GM19351 (cell line): ENCODE data around the gene MALRD1.

ENCODE experiments used
- ATAC-seq: cut with Tn5 transposase; IDR thresholded peaks from one replicate; pipeline ENCODE4 v1.9.1; 2021; ENCODE audit warnings: mild to moderate bottlenecking, moderate library complexity; ENCODE audit not compliant: unreplicated experiment

MALRD1 gene

DNA sequence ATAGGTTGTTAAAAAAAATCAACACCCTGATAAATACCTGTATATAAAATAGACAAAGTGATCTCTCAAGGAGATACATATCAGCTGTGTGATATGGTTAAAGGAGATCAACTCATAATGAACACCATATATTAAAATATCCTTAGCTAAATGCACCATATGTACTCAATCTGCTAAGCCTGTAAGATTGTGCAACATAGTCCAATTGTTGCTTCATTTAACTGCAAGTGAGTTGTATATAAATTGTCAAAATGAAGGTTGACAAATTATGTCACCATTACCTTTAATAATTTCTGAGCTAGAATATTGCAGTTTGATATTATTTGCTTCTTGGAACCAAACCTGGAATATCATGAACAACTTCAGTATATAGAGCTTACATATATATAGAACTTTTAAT lies 283.7 kb downstream of the MALRD1 start:
- no peak for ATAC-seq

DNA sequence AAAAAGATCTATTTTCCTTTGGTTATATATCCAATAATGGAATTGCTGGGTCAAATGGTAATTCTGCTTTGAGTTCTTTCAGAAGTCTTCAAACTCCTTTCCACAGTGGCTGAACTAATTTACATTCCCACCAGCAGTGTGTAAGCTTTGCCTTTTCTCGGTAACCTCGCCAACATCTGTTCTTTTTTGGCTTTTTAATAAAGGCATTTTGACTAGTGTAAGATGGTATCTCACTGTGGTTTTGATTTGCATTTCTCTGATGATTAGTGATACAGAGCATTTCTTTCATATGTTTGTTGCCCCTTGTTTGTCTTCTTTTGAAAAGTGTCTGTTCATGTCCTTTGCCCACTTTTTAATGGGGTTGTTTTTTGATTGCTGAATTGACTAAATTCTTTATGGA lies 285.0 kb downstream of the MALRD1 start:
- no peak for ATAC-seq

DNA sequence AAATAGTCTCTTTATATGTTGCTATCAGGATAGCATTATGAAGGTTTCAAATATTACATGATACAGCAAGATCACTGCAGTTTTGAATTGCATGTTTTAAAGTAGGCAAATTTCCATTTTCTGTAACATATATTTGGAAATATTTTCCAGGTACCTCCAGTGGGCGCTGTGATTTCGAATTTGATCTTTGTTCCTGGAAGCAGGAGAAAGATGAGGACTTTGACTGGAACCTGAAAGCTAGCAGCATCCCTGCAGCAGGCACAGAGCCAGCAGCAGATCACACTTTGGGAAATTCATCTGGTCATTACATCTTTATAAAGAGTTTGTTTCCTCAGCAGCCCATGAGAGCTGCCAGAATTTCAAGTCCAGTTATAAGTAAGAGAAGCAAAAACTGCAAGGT lies 299.0 kb downstream of the MALRD1 start:
- no peak for ATAC-seq

DNA sequence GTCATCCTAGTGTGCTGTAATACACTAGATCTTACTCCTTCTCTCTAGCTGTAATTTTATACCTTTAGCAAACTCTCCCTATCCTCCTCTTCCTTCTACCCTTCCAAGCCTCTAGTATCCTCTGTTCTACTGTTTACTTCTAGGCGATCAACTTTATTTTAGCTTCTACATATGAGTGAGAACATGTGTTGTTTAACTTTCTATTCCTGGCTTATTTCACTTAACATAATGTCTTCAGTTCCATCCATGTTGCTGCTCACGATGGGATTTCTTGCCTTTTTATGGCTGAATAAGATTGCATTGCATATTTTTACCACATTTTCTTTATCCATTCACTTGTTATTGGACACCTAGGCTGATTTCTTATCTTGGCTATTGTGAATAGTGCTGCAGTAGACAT lies 318.6 kb downstream of the MALRD1 start:
- no peak for ATAC-seq

DNA sequence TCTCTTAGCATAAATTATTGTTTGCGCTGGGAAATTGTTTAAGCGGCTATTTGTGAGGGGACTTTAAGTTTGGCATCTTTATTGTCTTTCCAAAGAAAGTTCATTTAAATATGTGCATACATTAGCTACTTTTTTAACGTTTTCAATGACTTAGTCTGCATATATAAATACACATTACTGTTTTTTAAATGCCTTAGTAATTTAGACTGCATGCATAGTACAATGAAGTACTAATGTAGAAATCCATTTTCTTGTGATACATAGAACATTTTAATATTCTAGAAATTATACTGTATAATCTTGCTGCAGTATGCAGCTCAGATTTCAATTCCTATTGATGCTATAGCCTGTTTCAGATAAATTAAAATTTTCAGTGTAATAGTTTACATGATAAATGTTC lies 325.4 kb downstream of the MALRD1 start:
- no peak for ATAC-seq

DNA sequence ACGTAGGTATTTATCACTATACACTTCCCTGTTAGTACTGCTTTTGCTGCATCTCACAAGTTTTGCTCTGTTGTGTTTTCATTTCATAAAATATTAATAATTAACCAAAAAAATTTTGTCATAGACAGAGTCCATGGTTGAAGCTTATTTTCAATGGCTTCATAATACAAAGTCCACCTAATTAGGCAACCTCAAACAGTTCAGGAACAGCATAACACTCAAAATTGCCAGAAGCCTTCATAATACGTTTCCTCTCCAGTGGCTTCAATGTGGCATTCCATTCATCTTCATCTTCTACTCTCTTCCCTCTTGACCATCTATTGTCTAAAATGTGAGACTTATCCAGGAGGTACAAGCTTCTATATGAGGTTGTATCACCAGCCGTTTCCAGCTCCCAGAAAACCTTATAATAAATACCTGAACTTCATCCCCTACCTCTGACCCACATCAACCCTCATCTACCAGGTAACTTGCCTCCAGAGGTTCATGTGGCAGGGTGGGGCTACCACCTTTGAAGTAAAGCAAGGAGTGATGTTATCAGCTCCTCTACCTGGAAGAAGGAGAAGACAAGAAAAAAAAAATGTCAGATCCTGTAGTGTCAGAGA lies 337.3 kb downstream of the MALRD1 start:
- ATAC-seq: no peak

DNA sequence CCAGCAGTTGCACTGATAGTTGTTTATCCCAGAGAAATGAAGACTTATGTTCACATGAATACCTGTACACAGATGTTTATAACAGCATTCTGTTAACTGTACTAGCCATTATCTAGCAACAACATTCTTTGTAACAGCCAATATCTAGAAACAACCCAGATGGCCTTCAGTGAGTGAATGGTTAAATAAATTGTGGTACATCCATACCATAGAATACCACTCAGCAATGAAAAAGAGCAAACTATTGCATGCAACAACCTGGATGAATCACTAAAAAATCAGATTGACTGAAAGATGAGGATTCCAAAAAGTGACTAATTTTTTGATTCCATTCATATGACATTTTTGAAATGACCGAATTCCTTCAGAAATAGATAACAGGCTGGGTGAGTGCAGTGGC lies 360.3 kb downstream of the MALRD1 start:
- ATAC-seq: no peak

DNA sequence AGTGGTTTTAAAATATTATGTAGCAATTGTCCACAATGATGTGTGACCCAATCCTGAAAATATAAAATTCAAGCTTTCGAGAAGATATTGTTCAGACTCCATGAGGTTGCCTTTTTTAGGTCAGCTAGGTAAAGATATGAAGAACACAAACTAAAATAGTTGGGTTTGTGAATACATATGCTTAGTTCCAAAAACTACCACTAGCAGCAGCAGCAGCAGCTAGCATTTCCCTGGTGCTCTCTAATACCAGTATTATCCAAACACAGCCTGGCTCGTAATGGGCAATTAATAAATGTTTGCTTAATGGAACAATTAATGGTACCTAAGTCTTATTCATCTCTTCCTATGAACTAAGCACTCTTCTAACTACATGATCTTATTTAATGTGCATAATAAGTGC lies 362.5 kb downstream of the MALRD1 start:
- ATAC-seq: no peak

DNA sequence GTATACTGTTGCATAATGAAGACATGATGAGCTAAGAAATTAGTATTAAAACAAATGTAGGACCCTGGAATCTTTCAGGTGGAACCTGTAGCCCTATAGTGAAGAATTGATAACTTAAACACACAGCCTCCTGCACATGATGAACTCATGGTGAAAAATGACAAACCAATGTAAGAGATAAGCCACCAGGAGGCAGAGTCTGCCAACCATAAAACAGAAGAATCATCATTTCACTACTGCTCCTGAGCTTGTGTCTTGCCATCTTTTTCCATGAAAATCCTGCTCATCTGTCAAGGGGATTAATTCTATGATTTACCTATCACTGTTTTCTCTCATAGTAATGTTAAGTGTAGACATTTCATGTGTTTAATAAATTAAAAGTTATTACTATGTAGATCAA lies 363.9 kb downstream of the MALRD1 start:
- ATAC-seq: no peak

DNA sequence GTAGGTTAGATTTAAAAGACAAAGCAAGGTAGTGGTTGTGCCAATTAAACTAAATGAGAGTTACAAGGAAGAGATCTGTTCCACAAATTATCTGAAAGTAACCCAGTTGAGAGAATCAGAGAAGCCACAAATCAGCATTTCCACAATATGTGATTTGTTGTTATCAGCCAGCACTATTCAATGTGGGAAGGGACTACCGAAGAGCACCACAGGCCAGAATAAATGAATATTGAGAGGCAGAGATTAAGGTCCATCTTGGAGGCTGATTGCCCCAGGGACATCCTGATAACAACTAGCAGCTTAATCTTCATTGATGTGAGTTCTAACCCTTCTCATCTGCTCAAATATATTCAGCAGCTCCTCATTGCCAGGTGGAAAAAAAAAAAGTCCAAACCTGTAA lies 367.6 kb downstream of the MALRD1 start:
- no peak for ATAC-seq

DNA sequence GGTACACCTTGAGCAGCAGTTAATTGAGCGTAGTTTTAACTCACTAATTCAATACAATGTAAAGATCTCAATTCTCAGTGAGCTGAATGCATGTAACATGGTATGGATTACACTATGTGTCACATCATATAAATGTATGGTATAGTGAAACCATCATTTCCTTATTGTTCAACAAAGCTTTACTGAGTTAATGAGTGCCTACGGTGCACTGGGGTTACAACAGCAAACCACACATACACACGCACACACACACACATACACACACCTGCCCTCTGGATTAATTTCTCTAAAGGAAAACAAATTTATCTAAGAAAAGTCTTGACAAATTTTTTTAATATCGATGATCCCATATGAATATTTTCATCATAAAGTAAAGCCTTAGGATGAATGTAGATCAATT lies 369.1 kb downstream of the MALRD1 start:
- ATAC-seq: no peak

DNA sequence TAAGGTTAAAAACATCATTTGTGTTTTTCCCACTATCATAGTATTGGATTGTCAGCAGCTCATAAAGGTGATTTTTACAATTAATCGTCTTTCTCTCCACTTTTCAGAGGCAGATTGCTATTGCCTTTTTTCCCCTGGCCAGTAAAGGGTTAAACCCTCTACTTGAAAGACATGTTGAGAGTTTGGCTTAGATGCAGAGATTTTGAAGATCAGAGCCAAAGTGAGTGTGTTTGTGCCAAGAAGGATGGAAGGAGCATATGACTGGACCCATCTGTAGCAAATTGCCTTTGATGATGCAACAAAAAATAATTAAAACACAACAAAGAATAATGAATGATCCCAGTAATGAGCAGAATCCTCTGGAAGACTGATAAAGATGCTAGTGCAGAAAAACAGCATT lies 373.1 kb downstream of the MALRD1 start:
- ATAC-seq: no peak

DNA sequence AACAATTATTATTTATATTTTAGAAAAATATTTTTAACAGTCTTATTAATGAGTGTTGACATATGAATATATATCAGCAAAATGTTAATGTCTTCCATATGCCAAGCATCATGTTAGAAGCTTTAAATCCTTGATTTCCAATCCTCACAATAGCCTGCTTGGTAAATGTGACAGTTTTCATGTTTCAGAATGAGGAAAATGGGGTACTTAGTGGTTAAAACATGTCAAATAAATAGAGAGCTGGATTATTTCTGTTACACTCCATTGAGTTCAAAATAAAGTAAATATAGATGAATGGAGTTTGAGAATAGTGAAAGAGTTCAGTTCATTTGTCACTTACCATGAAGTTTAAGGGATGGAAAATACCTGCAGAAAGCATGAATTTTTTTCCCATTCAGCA lies 377.4 kb downstream of the MALRD1 start:
- no peak for ATAC-seq

DNA sequence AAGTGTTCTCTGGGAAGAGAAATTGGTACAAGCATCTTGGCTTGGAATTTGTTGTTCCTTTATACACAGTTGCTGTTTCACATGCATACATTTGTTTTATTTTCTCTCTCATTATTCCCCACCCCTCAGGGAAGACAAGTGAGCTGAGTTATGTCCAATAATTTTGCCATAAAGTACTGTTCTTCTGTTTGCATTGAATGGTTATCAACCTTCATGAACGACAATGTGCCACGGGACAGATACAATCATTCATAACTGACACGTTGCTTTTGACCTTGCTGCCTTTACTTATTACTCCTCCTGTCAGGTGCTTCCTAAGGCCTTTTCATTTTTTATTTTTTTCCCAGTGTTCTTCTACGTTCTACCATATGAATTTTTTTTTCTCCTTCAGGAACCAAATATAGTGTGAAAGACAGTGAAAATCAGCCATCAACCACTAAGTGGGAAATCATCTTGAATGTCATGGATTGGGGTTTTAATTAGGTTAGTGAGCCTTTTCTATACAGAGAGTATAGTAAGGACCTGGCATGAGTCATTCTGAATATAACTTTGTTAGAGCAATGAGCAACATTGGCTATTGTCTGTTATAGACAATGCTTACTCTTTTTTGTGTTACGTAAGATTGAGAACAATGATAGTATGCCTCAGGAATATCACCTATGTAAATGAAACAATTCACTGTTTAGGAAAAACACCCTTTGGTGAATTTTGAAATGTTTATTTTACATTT lies 383.2 kb downstream of the MALRD1 start:
- no peak for ATAC-seq

DNA sequence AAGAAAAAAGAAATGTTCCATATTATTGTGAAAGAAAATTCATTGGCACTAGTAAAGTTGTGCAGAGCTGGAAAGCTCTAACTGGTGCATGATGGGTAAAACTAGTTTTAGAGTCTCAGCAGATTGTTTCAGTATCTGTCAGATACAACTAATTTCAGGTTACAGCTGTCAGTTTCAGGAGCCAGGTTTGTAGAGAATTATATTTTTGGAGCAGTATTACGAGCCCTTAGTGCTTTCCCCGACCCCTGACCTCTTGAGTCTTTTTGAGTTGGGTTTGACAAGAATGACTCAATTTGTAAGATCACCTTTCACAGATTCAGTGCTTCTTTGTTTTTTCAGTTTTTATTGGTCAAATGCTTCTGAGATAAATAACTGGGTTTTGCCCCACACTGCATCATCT lies 401.3 kb downstream of the MALRD1 start:
- no peak for ATAC-seq

DNA sequence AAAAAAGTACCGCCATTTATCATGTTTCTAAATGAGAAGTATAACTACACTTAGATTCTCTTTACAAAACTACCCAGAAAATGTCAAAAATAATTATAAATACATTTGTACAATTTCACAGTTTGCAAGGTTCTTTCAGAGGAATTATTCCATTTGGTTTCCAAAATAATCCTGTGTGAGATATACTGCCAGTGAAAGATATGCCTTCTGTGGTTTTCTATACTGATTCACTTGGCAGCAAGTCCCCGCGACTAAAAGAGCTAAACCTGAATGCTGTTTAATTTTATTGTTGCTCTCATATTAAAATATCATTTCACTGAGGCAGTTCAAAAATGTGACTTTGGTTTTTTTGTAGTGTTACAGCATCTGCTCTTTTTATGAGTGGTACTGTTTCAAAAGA lies 402.8 kb downstream of the MALRD1 start:
- no peak for ATAC-seq

DNA sequence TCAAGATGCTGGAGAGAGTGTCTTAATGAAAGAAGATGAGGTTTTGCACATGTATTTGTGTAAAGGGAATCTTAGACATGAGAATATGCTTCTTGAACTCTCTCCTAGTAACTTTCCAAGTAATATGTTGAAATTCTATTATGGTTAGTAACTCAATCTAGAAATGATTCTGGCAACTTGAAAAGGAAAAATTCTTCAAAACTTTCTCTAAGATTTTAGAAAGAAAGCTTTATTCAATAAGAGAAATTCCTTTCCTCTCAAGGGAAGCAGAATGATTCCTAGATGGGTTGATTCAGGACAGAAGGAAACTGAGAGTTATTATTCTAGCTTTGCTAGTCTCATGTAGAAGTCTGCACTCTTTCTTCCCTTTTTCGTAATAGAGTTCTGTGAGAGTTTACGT lies 403.3 kb downstream of the MALRD1 start:
- ATAC-seq: no peak

DNA sequence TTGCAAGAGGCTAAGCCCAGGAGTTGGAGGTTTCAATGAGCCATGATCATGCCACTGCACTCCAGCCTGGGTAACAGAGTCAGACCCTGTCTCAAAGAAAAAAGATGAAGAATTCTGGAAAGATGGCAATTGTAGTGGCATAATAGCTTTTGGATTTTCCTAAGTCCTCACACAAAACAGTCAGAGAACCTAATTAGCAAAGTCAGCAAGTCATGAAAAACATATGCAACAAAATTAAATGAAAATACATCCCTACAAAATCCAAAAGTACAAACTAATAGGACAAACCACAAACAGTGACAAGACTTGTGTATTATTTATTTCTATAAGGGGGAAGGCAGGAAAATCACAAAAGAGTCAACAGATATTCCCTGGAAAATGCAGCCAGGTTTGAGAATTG lies 405.4 kb downstream of the MALRD1 start:
- ATAC-seq: no peak

DNA sequence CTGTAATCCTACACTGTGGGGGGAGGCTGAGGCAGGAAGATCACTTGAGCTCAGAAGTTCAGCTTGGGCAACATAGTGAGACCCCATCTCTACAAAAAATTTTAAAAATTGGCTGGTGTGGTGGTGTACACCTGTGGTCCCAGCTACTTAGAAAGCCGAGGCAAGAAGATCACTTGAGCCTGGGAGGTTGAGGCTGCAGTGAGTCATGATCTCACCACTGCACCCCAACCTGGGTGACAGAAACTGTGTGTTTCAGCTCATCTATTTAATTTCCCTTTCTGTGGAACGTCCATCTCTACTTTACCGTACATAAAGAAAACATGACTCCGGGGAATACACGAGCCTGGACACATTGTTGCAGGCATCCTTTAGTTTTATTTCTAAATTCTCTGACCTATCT lies 413.0 kb downstream of the MALRD1 start:
- ATAC-seq: no peak

DNA sequence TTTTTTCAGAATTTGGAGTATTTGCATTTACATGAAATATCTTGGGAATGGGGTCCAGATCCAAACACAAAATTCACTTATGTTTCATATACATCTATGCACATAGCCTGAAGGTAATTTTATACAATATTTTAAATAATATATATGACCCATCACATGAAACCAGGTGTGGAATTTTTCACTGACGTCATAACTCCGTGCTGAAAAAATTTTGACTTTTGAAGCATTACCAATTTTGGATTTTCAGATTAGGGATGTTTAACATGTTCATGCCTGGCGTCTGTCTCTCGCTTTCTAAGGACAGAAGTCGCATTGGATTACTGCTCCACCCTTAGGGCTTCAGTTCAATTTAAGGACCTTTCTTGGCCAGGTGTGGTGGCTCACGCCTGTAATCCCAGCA lies 418.1 kb downstream of the MALRD1 start:
- ATAC-seq: no peak

DNA sequence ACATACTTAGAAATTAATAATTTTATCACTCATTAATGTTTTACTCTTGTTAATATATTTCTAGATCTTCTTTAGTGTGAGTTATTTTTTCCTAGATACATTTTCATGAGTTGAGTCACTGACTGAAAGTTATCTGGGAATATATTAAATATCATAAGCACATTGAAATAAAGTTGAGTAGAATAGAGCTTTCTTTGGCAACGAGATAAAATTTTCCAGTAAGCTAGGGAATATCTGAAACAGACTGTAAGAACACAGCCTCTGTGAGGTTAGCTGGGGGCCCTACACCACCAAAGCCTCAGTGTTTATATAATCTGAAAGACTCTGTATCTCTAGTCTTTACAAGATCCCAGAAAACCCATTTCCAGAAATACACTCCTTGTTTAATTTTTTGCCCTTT lies 419.8 kb downstream of the MALRD1 start:
- ATAC-seq: no peak

DNA sequence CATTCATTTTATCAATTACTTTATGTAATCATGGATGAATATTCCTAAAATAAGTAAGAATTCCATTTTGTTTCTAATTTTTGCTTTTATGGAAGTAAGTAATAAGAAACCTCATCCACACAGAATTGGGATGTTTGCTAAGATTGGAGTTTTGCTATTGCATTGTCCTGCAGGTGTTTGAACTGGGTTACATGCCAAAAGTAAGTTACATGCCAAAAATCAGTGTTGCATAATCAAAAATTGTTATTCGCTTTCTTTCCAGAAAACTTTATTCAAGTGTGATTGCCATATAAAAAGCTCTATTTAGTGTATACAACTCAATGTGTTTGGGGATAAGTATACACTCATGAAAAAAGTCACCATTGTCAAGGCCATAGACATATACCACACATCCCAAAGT lies 420.9 kb downstream of the MALRD1 start:
- no peak for ATAC-seq

DNA sequence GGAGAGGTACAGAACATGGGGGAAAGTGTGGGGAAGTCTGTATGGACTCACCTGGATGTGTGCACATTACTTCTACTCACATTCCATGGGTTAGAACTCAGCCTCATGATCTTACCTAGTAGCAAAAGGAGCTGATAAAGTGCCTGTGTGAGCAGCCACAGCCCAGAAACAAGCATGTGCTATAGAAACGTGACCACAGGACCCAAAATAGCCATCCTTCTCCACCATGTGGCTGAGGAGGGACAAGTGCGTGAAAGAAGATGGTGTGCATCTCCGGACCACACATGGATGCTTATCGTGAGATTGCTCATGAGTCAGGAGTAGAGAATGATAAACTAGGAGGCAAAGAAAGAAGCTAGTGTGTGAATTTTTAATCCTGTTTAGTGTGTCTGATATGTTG lies 431.3 kb downstream of the MALRD1 start:
- no peak for ATAC-seq
